Memory B cell (primary cell): Measurements from ENCODE around the gene GPRC6A.
"Not testable (repeated sequence)": the region's sequence is repeated elsewhere in the genome, so short reads cannot be mapped to it uniquely, and the experiment has no call there.

ENCODE experiments used
- ATAC-seq: fragments of 150-1000 bp; cut with Tn5 transposase; 2 replicates; pipeline ENCODE4 v1.10.0; 2021; ENCODE audit warnings: low read depth, mild to moderate bottlenecking, moderate library complexity
- DNase-seq, 2 donors: peaks; one replicate each; pipeline ENCODE4 v3.0.0; 2022; ENCODE audit warnings: low spot score in 2 of 2
- H3K27ac Mint-ChIP-seq: one replicate; pipeline ENCODE4 v1.8.0; 2022; ENCODE audit warnings: mild to moderate bottlenecking, moderate library complexity, mixed read lengths
- H3K27me3 Mint-ChIP-seq: one replicate; pipeline ENCODE4 v1.8.0; 2022; ENCODE audit warnings: mixed read lengths
- H3K36me3 Mint-ChIP-seq: one replicate; pipeline ENCODE4 v1.8.0; 2022; ENCODE audit warnings: mild to moderate bottlenecking, mixed read lengths
- H3K4me1 Mint-ChIP-seq: one replicate; pipeline ENCODE4 v1.8.0; 2022; ENCODE audit warnings: mixed read lengths
- H3K4me3 Mint-ChIP-seq: one replicate; pipeline ENCODE4 v1.8.0; 2022; ENCODE audit warnings: mild to moderate bottlenecking, moderate library complexity, mixed read lengths
- H3K9me3 Mint-ChIP-seq: one replicate; pipeline ENCODE4 v1.8.0; 2022; ENCODE audit warnings: mixed read lengths

GPRC6A gene

GRCh38 chr6:116828983-116829382 lies at the start of gene GPRC6A:
Gene GPRC6A, minus strand, starts transcription at chr6:116829083. Its CDS starts 70 bp downstream, at chr6:116829013.
- ATAC-seq (no peak), DNase-seq (no peak)
- no peaks in the 10 kb centered on the region for H3K27me3 Mint-ChIP-seq
- H3K9me3 Mint-ChIP-seq: peaks cover under 1% of the 10 kb centered on the region
- no peaks in the 10 kb centered on the region for H3K4me1 Mint-ChIP-seq
- H3K36me3 Mint-ChIP-seq: no peaks in the 10 kb centered on the region
- no peak within 1 kb of the TSS for H3K27ac Mint-ChIP-seq
- H3K4me3 Mint-ChIP-seq: no peak within 1 kb of the TSS

- peaks cover 8% of the 10 kb centered on the region for H3K4me1 Mint-ChIP-seq
- H3K36me3 Mint-ChIP-seq: no peaks in the 10 kb centered on the region
- H3K27ac Mint-ChIP-seq: no peak overlapping the region
- H3K27me3 Mint-ChIP-seq: peaks cover 7% of the 10 kb centered on the region
- no peak overlapping the region for H3K4me3 Mint-ChIP-seq
- DNase-seq: no peak
- ATAC-seq: no peak
- no peaks in the 10 kb centered on the region for H3K9me3 Mint-ChIP-seq
Observed at GRCh38 chr6:116877743-116878142, 48.9 kb upstream of the GPRC6A start.

- H3K36me3 Mint-ChIP-seq: no peaks in the 10 kb centered on the region
- peak; percentile 19 for ATAC-seq
- peaks cover 2% of the 10 kb centered on the region for H3K9me3 Mint-ChIP-seq
- peaks cover 7% of the 10 kb centered on the region for H3K27me3 Mint-ChIP-seq
- peaks cover 8% of the 10 kb centered on the region for H3K4me1 Mint-ChIP-seq
- no peak within 1 kb of the TSS for H3K27ac Mint-ChIP-seq
- H3K4me3 Mint-ChIP-seq: peak within 1 kb of the TSS; percentile 74
- DNase-seq: no peak
Observed at GRCh38 chr6:116876635-116877611, 48.0 kb upstream of the GPRC6A start, which contains the start of gene RFX6. Gene RFX6, plus strand, starts transcription at chr6:116877242. Its CDS starts 34 bp downstream, at chr6:116877276.

GRCh38 chr6:116876107-116876506 lies 47.2 kb upstream of the GPRC6A start:
- H3K4me3 Mint-ChIP-seq: peak overlapping the region; percentile 7
- H3K36me3 Mint-ChIP-seq: no peaks in the 10 kb centered on the region
- no peak for ATAC-seq
- H3K9me3 Mint-ChIP-seq: peaks cover 3% of the 10 kb centered on the region
- H3K27me3 Mint-ChIP-seq: peaks cover 9% of the 10 kb centered on the region
- no peak for DNase-seq
- no peak overlapping the region for H3K27ac Mint-ChIP-seq
- H3K4me1 Mint-ChIP-seq: peaks cover 8% of the 10 kb centered on the region

GRCh38 chr6:116872771-116873170 lies 43.9 kb upstream of the GPRC6A start:
- no peak for DNase-seq
- Mint-ChIP-seq H3K27ac (no peak overlapping the region), H3K4me3 (no peak overlapping the region), H3K27me3 (peaks cover 13% of the 10 kb centered on the region), H3K36me3 (no peaks in the 10 kb centered on the region), H3K9me3 (peaks cover 3% of the 10 kb centered on the region), H3K4me1 (peaks cover 8% of the 10 kb centered on the region)
- no peak for ATAC-seq

- Mint-ChIP-seq H3K4me1 (no peaks in the 10 kb centered on the region), H3K36me3 (no peaks in the 10 kb centered on the region), H3K27ac (no peak overlapping the region), H3K9me3 (no peaks in the 10 kb centered on the region), H3K4me3 (no peak overlapping the region), H3K27me3 (peaks cover 8% of the 10 kb centered on the region)
- ATAC-seq (no peak), DNase-seq (no peak)
Observed at GRCh38 chr6:116866281-116866871, 37.5 kb upstream of the GPRC6A start.

- Mint-ChIP-seq H3K27ac (no peak overlapping the region), H3K27me3 (no peaks in the 10 kb centered on the region), H3K9me3 (peaks cover 17% of the 10 kb centered on the region), H3K4me1 (no peaks in the 10 kb centered on the region), H3K36me3 (peaks cover 2% of the 10 kb centered on the region), H3K4me3 (no peak overlapping the region)
- DNase-seq (no peak), ATAC-seq (no peak)
Observed at GRCh38 chr6:116859264-116859663, 30.4 kb upstream of the GPRC6A start.

GRCh38 chr6:116858060-116858459 lies 29.2 kb upstream of the GPRC6A start:
- Mint-ChIP-seq H3K4me3 (no peak overlapping the region), H3K27ac (no peak overlapping the region), H3K9me3 (peaks cover 17% of the 10 kb centered on the region), H3K27me3 (no peaks in the 10 kb centered on the region), H3K36me3 (peaks cover 2% of the 10 kb centered on the region), H3K4me1 (no peaks in the 10 kb centered on the region)
- no peak for DNase-seq
- no peak for ATAC-seq

- H3K4me1 Mint-ChIP-seq: no peaks in the 10 kb centered on the region
- peaks cover 2% of the 10 kb centered on the region for H3K9me3 Mint-ChIP-seq
- no peak for DNase-seq
- H3K27me3 Mint-ChIP-seq: peaks cover 2% of the 10 kb centered on the region
- no peak overlapping the region for H3K4me3 Mint-ChIP-seq
- no peaks in the 10 kb centered on the region for H3K36me3 Mint-ChIP-seq
- H3K27ac Mint-ChIP-seq: no peak overlapping the region
- ATAC-seq: no peak
Observed at GRCh38 chr6:116847227-116847626, 18.3 kb upstream of the GPRC6A start.

GRCh38 chr6:116842459-116842858 lies 13.6 kb upstream of the GPRC6A start:
- peaks cover 2% of the 10 kb centered on the region for H3K9me3 Mint-ChIP-seq
- no peak for ATAC-seq
- H3K36me3 Mint-ChIP-seq: no peaks in the 10 kb centered on the region
- peaks cover 2% of the 10 kb centered on the region for H3K27me3 Mint-ChIP-seq
- no peak overlapping the region for H3K4me3 Mint-ChIP-seq
- no peak for DNase-seq
- H3K4me1 Mint-ChIP-seq: no peaks in the 10 kb centered on the region
- no peak overlapping the region for H3K27ac Mint-ChIP-seq

- Mint-ChIP-seq H3K9me3 (peaks cover 1% of the 10 kb centered on the region), H3K36me3 (no peaks in the 10 kb centered on the region), H3K4me3 (no peak overlapping the region), H3K27me3 (peaks cover 2% of the 10 kb centered on the region), H3K27ac (no peak overlapping the region), H3K4me1 (no peaks in the 10 kb centered on the region)
- ATAC-seq: no peak
- no peak for DNase-seq
Observed at GRCh38 chr6:116840091-116840490, 11.2 kb upstream of the GPRC6A start.

GRCh38 chr6:116836606-116837342 lies 7.9 kb upstream of the GPRC6A start:
- Mint-ChIP-seq H3K27me3 (peaks cover 2% of the 10 kb centered on the region), H3K4me1 (no peaks in the 10 kb centered on the region), H3K9me3 (no peaks in the 10 kb centered on the region), H3K36me3 (no peaks in the 10 kb centered on the region), H3K27ac (no peak overlapping the region), H3K4me3 (no peak overlapping the region)
- no peak for ATAC-seq
- DNase-seq: no peak

GRCh38 chr6:116834526-116834925 lies 5.6 kb upstream of the GPRC6A start:
- not testable (repeated sequence) for H3K36me3 Mint-ChIP-seq, H3K27ac Mint-ChIP-seq, H3K27me3 Mint-ChIP-seq, H3K4me3 Mint-ChIP-seq, ATAC-seq, DNase-seq, H3K4me1 Mint-ChIP-seq, H3K9me3 Mint-ChIP-seq
